HepG2 (cell line): ENCODE data around the gene PET117. TPM values are rescaled to one million over a fixed set of nuclear protein-coding genes. Genes with fewer than 3 reads are reported as not detected.

ENCODE experiments used
- ATAC-seq: fragments of 200-7000 bp; cut with Tn5 transposase; 3 replicates; pipeline ENCODE4 v1.9.1; 2020; ENCODE audit warnings: mild to moderate bottlenecking, moderate library complexity
- BruUV-seq: library from RNA; stranded (reverse); fragments of 400-500 nt; replicated peaks from 2 replicates; lab custom pipeline; 2021; lab: Mats Ljungman, UMichigan
- CTCF ChIA-PET: fragments of 300-600 bp; formaldehyde crosslinking; extraction: SDS; loops from one replicate; lab custom pipeline; 2021; ENCODE audit warnings: low total read pairs, inconsistent platforms, low intra/inter-chr PET ratio; lab: Yijun Ruan, JAX
- POLR2A ChIA-PET: fragments of 350-600 bp; sonication (Branson Sonifier 250); formaldehyde crosslinking; loops from one replicate; lab custom pipeline; 2020; ENCODE audit warnings: antibody characterized with exemption, inconsistent platforms; lab: Yijun Ruan, JAX
- DNase-seq: peaks from one replicate; pipeline ENCODE4 v3.0.0-alpha.2; 2015; ENCODE audit warnings: low spot score
- FAIRE-seq: peaks from 3 replicates; lab custom pipeline; 2011; peaks lifted over from hg19 to GRCh38; lab: Jason Lieb, UNC
- H2AFZ ChIP-seq: one replicate; pipeline ENCODE4 v1.6.1; 2011; ENCODE audit warnings: low read length, inconsistent platforms
- H3K27ac ChIP-seq: fragments of 300-600 bp; 3 replicates; pipeline ENCODE4 v1.8.0; 2011; ENCODE audit warnings: mixed run types, mild to moderate bottlenecking, mixed read lengths, low read length, inconsistent platforms; ENCODE audit not compliant: insufficient read depth; ENCODE audit errors: extremely low read length
- H3K27me3 ChIP-seq, 2 experiments: fragments of 200-600 bp in 1 of 2; 2 replicates in 1 of 2; 3 replicates in 1 of 2; pipeline versions ENCODE4 v1.6.0 to v1.8.0; 2011; ENCODE audit warnings: low read length in 2 of 2, mild to moderate bottlenecking in 2 of 2, moderate library complexity in 2 of 2, inconsistent platforms in 1 of 2; ENCODE audit not compliant: insufficient read depth in 2 of 2, control insufficient read depth in 1 of 2
- H3K36me3 ChIP-seq, 2 experiments: fragments of 200-600 bp in 1 of 2; replicated peaks in 1 of 2; 2 replicates in 1 of 2; 3 replicates in 1 of 2; pipeline versions ENCODE4 v1.5.1 to v1.8.0; 2011; ENCODE audit warnings: low read length in 2 of 2, inconsistent platforms in 1 of 2; ENCODE audit not compliant: insufficient read depth in 2 of 2, control insufficient read depth in 1 of 2
- H3K4me1 ChIP-seq: 2 replicates; pipeline ENCODE4 v1.5.1; 2012; ENCODE audit warnings: low read length, inconsistent platforms; ENCODE audit not compliant: insufficient read depth
- H3K4me2 ChIP-seq: 2 replicates; pipeline ENCODE4 v1.6.0; 2011; ENCODE audit warnings: low read depth, low read length, inconsistent platforms
- H3K4me3 ChIP-seq, 3 experiments: fragments of 200-600 bp in 1 of 3; sonication (generic), shearing (Covaris generic) in 1 of 3; replicated peaks in 1 of 3; 2 replicates each; pipeline ENCODE4 v1.5.1; 2011 to 2016; ENCODE audit warnings: low read length in 3 of 3, inconsistent platforms in 2 of 3, low read depth in 2 of 3, mild to moderate bottlenecking in 2 of 3, control low read depth in 1 of 3, mixed read lengths in 1 of 3; ENCODE audit not compliant: insufficient read depth in 1 of 3
- H3K79me2 ChIP-seq: one replicate; pipeline ENCODE4 v1.6.1; 2011; ENCODE audit warnings: low read length, inconsistent platforms; ENCODE audit not compliant: insufficient read depth
- H3K9ac ChIP-seq: 2 replicates; pipeline ENCODE4 v1.6.0; 2011; ENCODE audit warnings: mild to moderate bottlenecking, low read depth, low read length, inconsistent platforms; ENCODE audit not compliant: insufficient read depth
- H3K9me3 ChIP-seq: 2 replicates; pipeline ENCODE4 v1.5.1; 2012; ENCODE audit warnings: mild to moderate bottlenecking, low read length
- H4K20me1 ChIP-seq: 2 replicates; pipeline ENCODE4 v1.6.0; 2011; ENCODE audit warnings: inconsistent platforms, mild to moderate bottlenecking, low read length, moderate library complexity; ENCODE audit not compliant: insufficient read depth
- CENPT ChIP-seq: sonication (generic); formaldehyde crosslinking; IDR thresholded peaks from 2 replicates; pipeline ENCODE4 v1.8.0; 2022; ENCODE audit warnings: low read depth, mild to moderate bottlenecking, moderate library complexity, missing genetic modification reagents
- SNAPC2 ChIP-seq: sonication (generic); formaldehyde crosslinking; IDR thresholded peaks from 2 replicates; pipeline ENCODE4 v1.8.1; 2022; ENCODE audit warnings: mild to moderate bottlenecking, missing genetic modification reagents
- ZBTB1 ChIP-seq: sonication (generic); formaldehyde crosslinking; IDR thresholded peaks from 2 replicates; pipeline ENCODE4 v1.4.0; 2020; ENCODE audit warnings: missing genetic modification reagents, borderline replicate concordance
- ZBTB38 ChIP-seq: sonication (generic); formaldehyde crosslinking; IDR thresholded peaks from 2 replicates; pipeline ENCODE4 v1.5.1; 2020; ENCODE audit warnings: mild to moderate bottlenecking, missing genetic modification reagents
- ZNF432 ChIP-seq: sonication (generic); formaldehyde crosslinking; IDR thresholded peaks from 2 replicates; pipeline ENCODE4 v1.5.0; 2020; ENCODE audit warnings: missing genetic modification reagents, mild to moderate bottlenecking, borderline replicate concordance
- ZNF549 ChIP-seq: sonication (generic); formaldehyde crosslinking; IDR thresholded peaks from 2 replicates; pipeline ENCODE4 v1.5.0; 2020; ENCODE audit warnings: missing genetic modification reagents
- ZNF703 ChIP-seq: sonication (generic); formaldehyde crosslinking; IDR thresholded peaks from 2 replicates; pipeline ENCODE4 v1.5.1; 2020; ENCODE audit warnings: missing genetic modification reagents, mild to moderate bottlenecking, moderate library complexity, borderline replicate concordance
- ZNF737 ChIP-seq: sonication (generic); formaldehyde crosslinking; IDR thresholded peaks from 2 replicates; pipeline ENCODE4 v1.5.0; 2020; ENCODE audit warnings: missing genetic modification reagents, mild to moderate bottlenecking, borderline replicate concordance
- WGBS: methylation state at CpG from one replicate; pipeline ENCODE4 v1.1.6; 2017; ENCODE audit warnings: low lambda C conversion rate; 5-methylcytosine and 5-hydroxymethylcytosine counted together
- in situ Hi-C: cut with HindIII; loops from 2 replicates; pipeline ENCODE4 v1.10.0; 2017; ENCODE audit warnings: low pct_unique_long_range_greater_than_20kb; ENCODE audit not compliant: extremely low pct_ligation_motif_present
- intact Hi-C: fragments of 100-400 bp; cut with micrococcal nuclease; formaldehyde crosslinking; loops from one replicate; pipeline ENCODE4 v1.10.0; 2022; ENCODE audit not compliant: unreplicated experiment
- polyA plus RNA-seq, 8 experiments: library from polyadenylated mRNA; depleted of rRNA in 3 of 8; stranded (reverse) in 7 of 8; unstranded in 1 of 8; fragments of >200 nt; fragmentation: Illumina TruSeq in 4 of 8; extraction: Trizol in 4 of 8; gene quantifications; 2 replicates each; pipeline versions ENCODE4 v1.2.1 to v1.2.3, GENCODE V29; 2011 to 2016; ENCODE audit warnings: low read depth in 4 of 8, missing spikeins in 1 of 8, mixed read lengths in 1 of 8; ENCODE audit not compliant: insufficient read depth in 1 of 8
- total RNA-seq, 5 experiments: library from RNA; depleted of rRNA; stranded (reverse); fragments of >200 nt; fragmentation: Illumina TruSeq; extraction: Trizol; gene quantifications; 2 replicates each; pipeline ENCODE4 v1.2.3, GENCODE V29; 2016; ENCODE audit warnings: low read depth in 1 of 5
- TF ChIP-seq, protein P1 (sequence below): IDR thresholded peaks from 2 replicates; pipeline ENCODE4 v1.6.1; 2012; ENCODE audit warnings: low read depth, low read length, improper control_type of control experiment
- TF ChIP-seq, protein P2 (sequence below): sonication (generic); formaldehyde crosslinking; IDR thresholded peaks from 2 replicates; pipeline ENCODE4 v1.4.0; 2020; ENCODE audit warnings: missing genetic modification reagents, borderline replicate concordance

The PET117 gene
- total and polyA plus RNA-seq, 2 of the 13 experiments (the other 11 are each of a cell fraction or from before 2014, with no cell fraction given) = 22.2 to 48.2 TPM

DNA sequence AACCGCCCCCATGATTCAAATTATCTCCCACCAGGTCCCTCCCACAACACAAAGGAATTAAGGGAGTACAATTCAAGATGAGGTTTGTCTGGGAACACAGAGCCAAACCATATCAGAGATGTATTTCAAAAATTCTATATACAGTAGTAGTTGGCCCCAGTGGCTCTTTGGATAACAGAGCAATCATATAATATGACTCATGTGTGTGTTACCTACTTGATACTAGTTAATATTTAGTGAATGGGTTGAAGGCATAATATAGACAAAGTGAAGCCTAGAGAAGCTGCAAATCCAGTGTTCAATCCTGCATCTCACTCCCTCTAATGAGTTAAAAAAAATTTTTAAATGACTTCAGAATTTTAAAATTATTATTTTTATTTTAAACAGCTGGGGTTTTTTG is 43.2 kb downstream of the PET117 start (continued):
- TF ChIP-seq ZNF549 (CRISPR knock-in tag) (no peak), ZBTB38 (CRISPR knock-in tag) (no peak), ZNF703 (CRISPR knock-in tag) (no peak)
- TF ChIP-seq, protein P1, sequence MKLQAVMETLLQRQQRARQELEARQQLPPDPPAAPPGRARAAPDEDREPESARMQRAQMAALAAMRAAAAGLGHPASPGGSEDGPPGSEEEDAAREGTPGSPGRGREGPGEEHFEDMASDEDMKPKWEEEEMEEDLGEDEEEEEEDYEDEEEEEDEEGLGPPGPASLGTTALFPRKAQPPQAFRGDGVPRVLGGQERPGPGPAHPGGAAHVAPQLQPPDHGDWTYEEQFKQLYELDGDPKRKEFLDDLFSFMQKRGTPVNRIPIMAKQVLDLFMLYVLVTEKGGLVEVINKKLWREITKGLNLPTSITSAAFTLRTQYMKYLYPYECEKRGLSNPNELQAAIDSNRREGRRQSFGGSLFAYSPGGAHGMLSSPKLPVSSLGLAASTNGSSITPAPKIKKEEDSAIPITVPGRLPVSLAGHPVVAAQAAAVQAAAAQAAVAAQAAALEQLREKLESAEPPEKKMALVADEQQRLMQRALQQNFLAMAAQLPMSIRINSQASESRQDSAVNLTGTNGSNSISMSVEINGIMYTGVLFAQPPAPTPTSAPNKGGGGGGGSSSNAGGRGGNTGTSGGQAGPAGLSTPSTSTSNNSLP = no peak

DNA sequence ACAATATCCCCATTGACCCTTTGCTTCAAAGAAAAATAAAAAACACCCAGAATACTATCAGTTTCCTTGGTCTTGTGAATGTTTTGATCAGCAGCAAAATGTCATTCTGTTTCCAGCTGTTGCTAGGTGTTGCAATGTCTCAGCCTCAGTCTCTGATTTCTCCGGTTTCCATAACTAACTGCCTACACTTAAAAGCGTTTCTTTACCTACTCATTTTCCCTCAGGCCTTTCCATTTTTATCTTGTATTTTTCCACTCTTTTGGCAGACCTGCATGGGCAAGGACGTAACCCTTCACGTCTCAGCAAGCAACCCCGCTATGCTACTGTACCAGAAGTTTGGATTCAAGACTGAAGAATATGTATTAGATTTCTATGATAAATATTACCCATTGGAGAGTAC is 49.4 kb downstream of the PET117 start:
- no peak overlapping the region for H3K27ac ChIP-seq
- 96% methylated on average over 5 of the region's 5 CpGs for WGBS
- ATAC-seq (no peak), FAIRE-seq (no peak), DNase-seq (no peak)
- intact Hi-C loops = no loop called here
- CTCF ChIA-PET = no interaction called here
- H4K20me1 ChIP-seq = no peaks in the 10 kb centered on the region
- H2AFZ ChIP-seq = no peak overlapping the region
- POLR2A ChIA-PET = no interaction called here
- no peak overlapping the region for H3K9ac ChIP-seq
- no TSS peak for BruUV-seq
- TF ChIP-seq, protein P2, sequence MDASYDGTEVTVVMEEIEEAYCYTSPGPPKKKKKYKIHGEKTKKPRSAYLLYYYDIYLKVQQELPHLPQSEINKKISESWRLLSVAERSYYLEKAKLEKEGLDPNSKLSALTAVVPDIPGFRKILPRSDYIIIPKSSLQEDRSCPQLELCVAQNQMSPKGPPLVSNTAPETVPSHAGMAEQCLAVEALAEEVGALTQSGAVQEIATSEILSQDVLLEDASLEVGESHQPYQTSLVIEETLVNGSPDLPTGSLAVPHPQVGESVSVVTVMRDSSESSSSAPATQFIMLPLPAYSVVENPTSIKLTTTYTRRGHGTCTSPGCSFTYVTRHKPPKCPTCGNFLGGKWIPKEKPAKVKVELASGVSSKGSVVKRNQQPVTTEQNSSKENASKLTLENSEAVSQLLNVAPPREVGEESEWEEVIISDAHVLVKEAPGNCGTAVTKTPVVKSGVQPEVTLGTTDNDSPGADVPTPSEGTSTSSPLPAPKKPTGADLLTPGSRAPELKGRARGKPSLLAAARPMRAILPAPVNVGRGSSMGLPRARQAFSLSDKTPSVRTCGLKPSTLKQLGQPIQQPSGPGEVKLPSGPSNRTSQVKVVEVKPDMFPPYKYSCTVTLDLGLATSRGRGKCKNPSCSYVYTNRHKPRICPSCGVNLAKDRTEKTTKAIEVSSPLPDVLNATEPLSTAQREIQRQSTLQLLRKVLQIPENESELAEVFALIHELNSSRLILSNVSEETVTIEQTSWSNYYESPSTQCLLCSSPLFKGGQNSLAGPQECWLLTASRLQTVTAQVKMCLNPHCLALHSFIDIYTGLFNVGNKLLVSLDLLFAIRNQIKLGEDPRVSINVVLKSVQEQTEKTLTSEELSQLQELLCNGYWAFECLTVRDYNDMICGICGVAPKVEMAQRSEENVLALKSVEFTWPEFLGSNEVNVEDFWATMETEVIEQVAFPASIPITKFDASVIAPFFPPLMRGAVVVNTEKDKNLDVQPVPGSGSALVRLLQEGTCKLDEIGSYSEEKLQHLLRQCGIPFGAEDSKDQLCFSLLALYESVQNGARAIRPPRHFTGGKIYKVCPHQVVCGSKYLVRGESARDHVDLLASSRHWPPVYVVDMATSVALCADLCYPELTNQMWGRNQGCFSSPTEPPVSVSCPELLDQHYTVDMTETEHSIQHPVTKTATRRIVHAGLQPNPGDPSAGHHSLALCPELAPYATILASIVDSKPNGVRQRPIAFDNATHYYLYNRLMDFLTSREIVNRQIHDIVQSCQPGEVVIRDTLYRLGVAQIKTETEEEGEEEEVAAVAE = no peak
- TF ChIP-seq ZNF737 (CRISPR knock-in tag) = no peak
- no peak for TF ChIP-seq SNAPC2 (CRISPR knock-in tag)
- no peak for TF ChIP-seq ZNF432 (CRISPR knock-in tag)
- no peak for TF ChIP-seq ZBTB1 (CRISPR knock-in tag)
- TF ChIP-seq CENPT (CRISPR knock-in tag) = no peak
- H3K36me3 ChIP-seq = peaks cover 10 to 11% of the 10 kb centered on the region in 2 experiments
- no peak overlapping the region for H3K4me3 ChIP-seq
- no peaks in the 10 kb centered on the region for H3K27me3 ChIP-seq
- in situ Hi-C loops = no loop called here
- peaks cover 7% of the 10 kb centered on the region for H3K4me1 ChIP-seq
- no peaks in the 10 kb centered on the region for H3K79me2 ChIP-seq
- no peaks in the 10 kb centered on the region for H3K9me3 ChIP-seq
- H3K4me2 ChIP-seq = no peak overlapping the region
